ENCODE results near the gene OBSL1. TPM values are rescaled to one million over a fixed set of nuclear protein-coding genes. Genes with fewer than 3 reads are reported as not detected.

The OBSL1 gene
- total RNA-seq, 4 donors from 2014 or later = 85.0 to 135 (median 98.3) TPM

GRCh38 chr2:219530048-219530963, 41.0 kb downstream of the OBSL1 start:
- Histone ChIP-seq H3K9me3 (no peaks in the 10 kb centered on the region), H3K27me3 (peaks cover 0 to 46% of the 10 kb centered on the region in 2 donors), H3K27ac (no peak overlapping the region), H3K36me3 (no peaks in the 10 kb centered on the region), H3K4me1 (peaks cover 0 to 9% (median 0%) of the 10 kb centered on the region in 4 donors), H3K4me3 (peak overlapping the region in 1 of 4 donors; percentile 1)
- peak; percentile 54 to 70 for DNase-seq (ENCODE audit: low spot score in 2 of 2)
- TF ChIP-seq CTCF (IDR thresholded peaks at IDR 0.05) (peak; percentile 94 to 99 (median 96)), POLR2A (IDR thresholded peaks at IDR 0.05) (no peak), EP300 (IDR thresholded peaks at IDR 0.05) (peak in 1 of 2 donors; percentile 20)
- WGBS, 2 donors = 17 to 23% methylated on average over 14 to 20 of the region's 21 CpGs

GRCh38 chr2:219527472-219527871, 43.9 kb downstream of the OBSL1 start:
- Histone ChIP-seq H3K9me3 (no peaks in the 10 kb centered on the region), H3K4me3 (no peak overlapping the region), H3K27me3 (peaks cover 0 to 75% of the 10 kb centered on the region in 2 donors), H3K27ac (no peak overlapping the region), H3K36me3 (no peaks in the 10 kb centered on the region), H3K4me1 (peaks cover 0 to 20% (median 8%) of the 10 kb centered on the region in 4 donors)
- 64 to 77% methylated on average over 5 of the region's 5 CpGs for WGBS, 2 donors
- TF ChIP-seq CTCF (IDR thresholded peaks at IDR 0.05) = no peak
- TF ChIP-seq EP300 (IDR thresholded peaks at IDR 0.05) = no peak
- no peak for TF ChIP-seq POLR2A (IDR thresholded peaks at IDR 0.05)
- no peak for DNase-seq (ENCODE audit: low spot score in 2 of 2)

- no peak for TF ChIP-seq CTCF (IDR thresholded peaks at IDR 0.05)
- no peak for TF ChIP-seq EP300 (IDR thresholded peaks at IDR 0.05)
- no peak for TF ChIP-seq POLR2A (IDR thresholded peaks at IDR 0.05)
- H3K36me3 ChIP-seq = no peaks in the 10 kb centered on the region
- H3K4me1 ChIP-seq = peaks cover 0 to 24% (median 11%) of the 10 kb centered on the region in 4 donors
- 44 to 61% methylated on average over 6 of the region's 6 CpGs for WGBS, 2 donors
- H3K4me3 ChIP-seq = no peak overlapping the region
- H3K27me3 ChIP-seq = peaks cover 0 to 79% of the 10 kb centered on the region in 2 donors
- DNase-seq (ENCODE audit: low spot score in 2 of 2) = no peak
- H3K27ac ChIP-seq = no peak overlapping the region
- no peaks in the 10 kb centered on the region for H3K9me3 ChIP-seq
Observed at GRCh38 chr2:219527076-219527394, 44.3 kb downstream of the OBSL1 start.

- TF ChIP-seq POLR2A (IDR thresholded peaks at IDR 0.05) (no peak), CTCF (IDR thresholded peaks at IDR 0.05) (no peak), EP300 (IDR thresholded peaks at IDR 0.05) (no peak)
- no peak overlapping the region for H3K27ac ChIP-seq
- peaks cover 0 to 30% (median 11%) of the 10 kb centered on the region in 4 donors for H3K4me1 ChIP-seq
- DNase-seq (ENCODE audit: low spot score in 2 of 2) = no peak
- peaks cover 0 to 84% of the 10 kb centered on the region in 2 donors for H3K27me3 ChIP-seq
- no peak overlapping the region for H3K4me3 ChIP-seq
- 67 to 68% methylated on average over 10 of the region's 11 CpGs for WGBS, 2 donors
- H3K9me3 ChIP-seq = no peaks in the 10 kb centered on the region
- no peaks in the 10 kb centered on the region for H3K36me3 ChIP-seq
Observed at GRCh38 chr2:219526320-219527075, 44.8 kb downstream of the OBSL1 start.

Measured in tibial nerve (tissue), 4 donors.